ENCODE measurements around the gene ZNF207. TPM values are rescaled to one million over a fixed set of nuclear protein-coding genes. Genes with fewer than 3 reads are reported as not detected.

ZNF207 gene
- total RNA-seq, 1 experiment from 2014 or later, result 84.6 TPM

DNA sequence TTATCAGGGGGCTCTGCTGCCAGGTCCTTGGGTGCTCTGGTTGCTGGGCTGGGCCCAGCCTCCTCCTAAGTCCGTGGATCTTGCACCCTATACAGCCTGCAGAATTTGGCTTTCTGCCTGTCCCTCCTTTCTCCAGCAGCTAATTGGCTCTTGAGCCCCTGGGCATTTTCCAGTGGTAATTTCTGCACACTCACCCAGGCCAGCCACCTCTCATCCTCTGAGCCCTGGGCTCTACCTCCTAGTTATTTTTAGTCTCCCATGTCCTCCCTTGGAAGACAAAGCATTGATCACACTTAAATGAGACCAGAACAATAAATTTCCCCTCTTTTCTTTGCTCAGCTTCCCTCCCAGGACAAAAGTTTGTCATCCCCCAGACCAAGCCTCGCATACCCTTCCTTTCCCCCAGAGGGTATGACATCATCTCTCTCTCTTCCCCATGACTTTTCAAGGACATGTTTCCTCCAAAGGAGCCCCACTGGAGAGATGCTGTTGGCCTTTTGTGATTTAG lies 46.1 kb upstream of the ZNF207 start:
- Histone ChIP-seq H2AFZ (ENCODE audit: low read length) (no peak overlapping the region), H3K27ac (ENCODE audit: low read length) (no peak overlapping the region), H4K20me1 (ENCODE audit: low read length) (no peaks in the 10 kb centered on the region), H3K27me3 (ENCODE audit: low read length) (no peaks in the 10 kb centered on the region), H3K9me2 (replicated peaks; ENCODE audit: low read length) (no peaks in the 10 kb centered on the region), H3K9ac (ENCODE audit: low read length) (no peak overlapping the region), H3K9me3 (ENCODE audit: low read length) (no peaks in the 10 kb centered on the region), H3K36me3 (ENCODE audit: low read depth, low read length) (no peaks in the 10 kb centered on the region), H3K4me2 (ENCODE audit: low read length) (no peak overlapping the region), H3F3A (ENCODE audit: low read length, unreplicated experiment) (no peaks in the 10 kb centered on the region), H3K4me3 (ENCODE audit: low read length) (no peak overlapping the region), H3K79me2 (ENCODE audit: low read length) (no peaks in the 10 kb centered on the region), H3K4me1 (ENCODE audit: insufficient read depth, low read length) (no peaks in the 10 kb centered on the region)
- TF ChIP-seq EZH2 (IDR thresholded peaks at IDR 0.05; ENCODE audit: low read length, unreplicated experiment) (no peak), EZH2phosphoT487 (IDR thresholded peaks at IDR 0.05; ENCODE audit: borderline replicate concordance, low read length) (no peak)
- TF ChIP-seq, protein P1, sequence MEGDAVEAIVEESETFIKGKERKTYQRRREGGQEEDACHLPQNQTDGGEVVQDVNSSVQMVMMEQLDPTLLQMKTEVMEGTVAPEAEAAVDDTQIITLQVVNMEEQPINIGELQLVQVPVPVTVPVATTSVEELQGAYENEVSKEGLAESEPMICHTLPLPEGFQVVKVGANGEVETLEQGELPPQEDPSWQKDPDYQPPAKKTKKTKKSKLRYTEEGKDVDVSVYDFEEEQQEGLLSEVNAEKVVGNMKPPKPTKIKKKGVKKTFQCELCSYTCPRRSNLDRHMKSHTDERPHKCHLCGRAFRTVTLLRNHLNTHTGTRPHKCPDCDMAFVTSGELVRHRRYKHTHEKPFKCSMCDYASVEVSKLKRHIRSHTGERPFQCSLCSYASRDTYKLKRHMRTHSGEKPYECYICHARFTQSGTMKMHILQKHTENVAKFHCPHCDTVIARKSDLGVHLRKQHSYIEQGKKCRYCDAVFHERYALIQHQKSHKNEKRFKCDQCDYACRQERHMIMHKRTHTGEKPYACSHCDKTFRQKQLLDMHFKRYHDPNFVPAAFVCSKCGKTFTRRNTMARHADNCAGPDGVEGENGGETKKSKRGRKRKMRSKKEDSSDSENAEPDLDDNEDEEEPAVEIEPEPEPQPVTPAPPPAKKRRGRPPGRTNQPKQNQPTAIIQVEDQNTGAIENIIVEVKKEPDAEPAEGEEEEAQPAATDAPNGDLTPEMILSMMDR (conservative IDR thresholded peaks at IDR 0.05; ENCODE audit: low read depth, low read length), result no peak
- intact Hi-C loops (cut with micrococcal nuclease), result no loop called here
- no TSS peak for BruUV-seq (replicated peaks)
- ChIA-PET CTCF (interaction anchor here (0.6 kb wide), 1 partner anchor 37 kb away, joined by 10 read pairs; no protein-coding TSS in a partner anchor), POLR2A (ENCODE audit: unreplicated experiment) (no interaction called here)
- ATAC-seq, result no peak
- no peak for DNase-seq

DNA sequence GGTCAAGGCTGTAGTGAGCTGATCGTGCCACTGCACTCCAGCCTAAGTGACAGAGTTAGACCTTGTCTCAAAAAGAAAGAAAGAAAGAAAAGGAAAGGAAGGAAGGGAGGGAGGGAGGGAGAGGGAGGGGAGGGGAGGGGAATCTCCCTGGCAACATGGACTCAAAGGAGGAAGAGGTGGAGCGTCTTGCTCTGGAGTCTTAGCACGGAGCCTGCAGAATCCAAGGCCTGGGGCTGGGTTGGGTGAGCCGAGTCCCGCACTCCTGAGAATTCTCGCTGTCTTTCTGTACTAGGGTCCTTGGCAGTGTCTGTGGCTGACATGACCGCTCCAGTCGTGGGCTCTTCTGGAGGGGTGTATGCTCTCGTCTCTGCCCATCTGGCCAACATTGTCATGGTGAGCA lies 44.9 kb upstream of the ZNF207 start:
- no peak overlapping the region for H3K27ac ChIP-seq (ENCODE audit: low read length)
- TF ChIP-seq EZH2phosphoT487 (IDR thresholded peaks at IDR 0.05; ENCODE audit: borderline replicate concordance, low read length), result no peak
- TF ChIP-seq, protein P1 (conservative IDR thresholded peaks at IDR 0.05; ENCODE audit: low read depth, low read length), result no peak
- TF ChIP-seq EZH2 (IDR thresholded peaks at IDR 0.05; ENCODE audit: low read length, unreplicated experiment), result no peak
- H4K20me1 ChIP-seq (ENCODE audit: low read length), result no peaks in the 10 kb centered on the region
- H3K79me2 ChIP-seq (ENCODE audit: low read length), result no peaks in the 10 kb centered on the region
- H3K36me3 ChIP-seq (ENCODE audit: low read depth, low read length), result no peaks in the 10 kb centered on the region
- no peaks in the 10 kb centered on the region for H3K9me3 ChIP-seq (ENCODE audit: low read length)
- no peaks in the 10 kb centered on the region for H3F3A ChIP-seq (ENCODE audit: low read length, unreplicated experiment)
- H3K9ac ChIP-seq (ENCODE audit: low read length), result no peak overlapping the region
- BruUV-seq (replicated peaks), result no TSS peak
- H3K4me3 ChIP-seq (ENCODE audit: low read length), result no peak overlapping the region
- H3K4me1 ChIP-seq (ENCODE audit: insufficient read depth, low read length), result no peaks in the 10 kb centered on the region
- H3K9me2 ChIP-seq (replicated peaks; ENCODE audit: low read length), result no peaks in the 10 kb centered on the region
- CTCF ChIA-PET, result no interaction called here
- H3K27me3 ChIP-seq (ENCODE audit: low read length), result no peaks in the 10 kb centered on the region
- intact Hi-C loops (cut with micrococcal nuclease), result no loop called here
- H2AFZ ChIP-seq (ENCODE audit: low read length), result no peak overlapping the region
- POLR2A ChIA-PET (ENCODE audit: unreplicated experiment), result no interaction called here
- H3K4me2 ChIP-seq (ENCODE audit: low read length), result no peak overlapping the region
- DNase-seq, result no peak
- no peak for ATAC-seq

DNA sequence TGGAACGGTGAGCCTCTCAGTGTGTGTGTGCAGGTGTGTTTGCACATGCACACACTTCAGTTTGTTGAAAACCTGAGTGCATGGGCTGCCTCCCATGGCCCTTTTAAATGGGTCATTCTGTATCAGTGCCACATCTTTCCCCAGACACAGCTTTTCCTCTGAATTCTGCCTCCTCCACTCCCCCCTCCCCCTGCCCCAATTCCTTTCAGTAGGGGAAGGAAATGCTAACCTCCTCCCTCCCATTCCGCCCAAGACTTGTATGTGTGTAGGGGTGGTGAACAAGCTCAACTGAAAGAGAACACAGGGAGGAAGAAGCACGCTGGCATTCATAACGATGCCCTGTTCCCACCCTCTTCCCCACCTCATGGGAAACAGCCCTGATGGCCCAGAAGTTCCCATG lies 42.3 kb upstream of the ZNF207 start:
- ATAC-seq (no peak), DNase-seq (no peak)
- no peaks in the 10 kb centered on the region for H3K79me2 ChIP-seq (ENCODE audit: low read length)
- H3K27ac ChIP-seq (ENCODE audit: low read length), result no peak overlapping the region
- ChIA-PET CTCF (no interaction called here), POLR2A (ENCODE audit: unreplicated experiment) (interaction anchor here (0.5 kb wide), 1 partner anchor 68 kb away, joined by 3 read pairs; no protein-coding TSS in a partner anchor)
- H3K9me2 ChIP-seq (replicated peaks; ENCODE audit: low read length), result no peaks in the 10 kb centered on the region
- intact Hi-C loops (cut with micrococcal nuclease), result no loop called here
- no peak for TF ChIP-seq EZH2 (IDR thresholded peaks at IDR 0.05; ENCODE audit: low read length, unreplicated experiment)
- TF ChIP-seq, protein P1 (conservative IDR thresholded peaks at IDR 0.05; ENCODE audit: low read depth, low read length), result no peak
- TF ChIP-seq EZH2phosphoT487 (IDR thresholded peaks at IDR 0.05; ENCODE audit: borderline replicate concordance, low read length), result no peak
- H3K9ac ChIP-seq (ENCODE audit: low read length), result no peak overlapping the region
- no peaks in the 10 kb centered on the region for H3F3A ChIP-seq (ENCODE audit: low read length, unreplicated experiment)
- no peaks in the 10 kb centered on the region for H3K36me3 ChIP-seq (ENCODE audit: low read depth, low read length)
- no peaks in the 10 kb centered on the region for H4K20me1 ChIP-seq (ENCODE audit: low read length)
- H3K4me2 ChIP-seq (ENCODE audit: low read length), result no peak overlapping the region
- no peaks in the 10 kb centered on the region for H3K4me1 ChIP-seq (ENCODE audit: insufficient read depth, low read length)
- H3K9me3 ChIP-seq (ENCODE audit: low read length), result no peaks in the 10 kb centered on the region
- H2AFZ ChIP-seq (ENCODE audit: low read length), result no peak overlapping the region
- no TSS peak for BruUV-seq (replicated peaks)
- no peak overlapping the region for H3K4me3 ChIP-seq (ENCODE audit: low read length)
- no peaks in the 10 kb centered on the region for H3K27me3 ChIP-seq (ENCODE audit: low read length)
